Islet precursor cell (in vitro differentiated cells): ENCODE measurements around the gene GORASP1.
A peak's percentile ranks its signal among the peaks of the same experiment; 100 is the strongest.

ENCODE experiments used
- DNase-seq: peaks from one replicate; pipeline ENCODE4 v3.0.0-alpha.2; 2018

Gene GORASP1

DNA sequence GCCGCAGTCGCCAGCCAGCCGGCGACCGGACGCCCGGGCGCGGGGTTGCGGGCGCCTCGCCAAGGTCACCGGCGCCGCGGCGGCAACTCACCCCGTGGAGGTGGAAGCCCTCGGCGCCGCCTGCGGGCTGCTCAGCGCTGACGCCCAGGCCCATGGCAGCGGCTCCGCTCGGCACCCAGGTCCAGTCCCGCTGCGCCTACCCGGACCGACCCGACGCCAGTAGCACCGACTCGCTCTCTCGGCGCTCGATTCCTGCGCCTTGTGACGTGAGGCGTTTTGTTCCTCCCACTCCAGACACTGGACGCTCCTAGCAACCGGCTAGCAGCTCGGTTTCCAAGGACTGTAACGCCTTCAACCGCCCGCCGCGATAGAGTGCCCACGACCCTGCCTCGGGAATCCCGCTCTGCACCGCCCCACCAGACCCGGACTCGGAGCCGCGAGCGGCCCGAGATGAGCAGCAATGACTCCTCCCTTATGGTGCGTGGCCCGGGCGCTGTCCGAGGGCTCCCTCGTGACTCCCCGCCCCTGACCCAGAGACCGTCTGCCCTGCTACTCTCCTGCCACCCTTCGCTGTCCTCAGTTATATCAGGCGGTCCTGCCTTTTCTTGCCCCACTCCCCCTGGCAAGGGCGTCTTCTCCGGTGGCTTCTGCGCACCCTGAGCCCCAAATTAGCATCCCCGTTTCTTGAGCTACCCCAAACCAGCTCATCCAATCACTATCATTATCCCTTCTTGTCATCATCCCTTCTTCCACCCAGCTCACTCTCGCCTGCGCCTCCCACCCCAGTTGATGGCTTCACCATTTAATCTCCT is at the start of gene GORASP1, which contains the start of gene TTC21A:
Gene GORASP1, minus strand, starts transcription at position 240 of the 812 bp plus-strand sequence. Its CDS starts 86 bp downstream, at position 154.
Gene TTC21A, plus strand, starts transcription at position 293 of the 812 bp plus-strand sequence. Its CDS starts 158 bp downstream, at position 451.
- peak; percentile 94 for DNase-seq

DNA sequence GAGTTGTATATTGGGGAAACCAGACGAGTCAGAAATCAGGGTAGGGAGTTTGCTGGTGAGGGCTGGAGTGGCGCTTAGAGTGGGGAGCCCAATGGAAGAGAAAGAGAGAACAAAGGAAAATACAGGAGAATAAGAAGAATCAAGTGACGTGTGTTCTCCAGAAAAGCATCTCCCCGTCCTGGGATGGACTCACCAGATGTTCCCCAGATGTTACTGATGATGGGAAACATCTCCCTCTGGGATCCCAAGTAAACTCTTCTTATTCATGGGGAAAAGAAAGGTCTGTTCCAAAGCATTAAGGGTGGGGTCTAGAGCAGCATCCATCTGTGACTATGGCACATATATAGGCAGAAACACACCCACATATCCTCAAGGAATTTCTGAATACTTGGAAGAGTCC is 49.0 kb upstream of the GORASP1 start:
- no peak for DNase-seq

- DNase-seq, result peak; percentile 98
Observed at GRCh38 chr3:39154280-39155021, 47.0 kb upstream of the GORASP1 start.

GRCh38 chr3:39153977-39154279 is 46.5 kb upstream of the GORASP1 start:
- no peak for DNase-seq

- peak; percentile 99 for DNase-seq
Observed at GRCh38 chr3:39150803-39151631, 43.6 kb upstream of the GORASP1 start.

DNA sequence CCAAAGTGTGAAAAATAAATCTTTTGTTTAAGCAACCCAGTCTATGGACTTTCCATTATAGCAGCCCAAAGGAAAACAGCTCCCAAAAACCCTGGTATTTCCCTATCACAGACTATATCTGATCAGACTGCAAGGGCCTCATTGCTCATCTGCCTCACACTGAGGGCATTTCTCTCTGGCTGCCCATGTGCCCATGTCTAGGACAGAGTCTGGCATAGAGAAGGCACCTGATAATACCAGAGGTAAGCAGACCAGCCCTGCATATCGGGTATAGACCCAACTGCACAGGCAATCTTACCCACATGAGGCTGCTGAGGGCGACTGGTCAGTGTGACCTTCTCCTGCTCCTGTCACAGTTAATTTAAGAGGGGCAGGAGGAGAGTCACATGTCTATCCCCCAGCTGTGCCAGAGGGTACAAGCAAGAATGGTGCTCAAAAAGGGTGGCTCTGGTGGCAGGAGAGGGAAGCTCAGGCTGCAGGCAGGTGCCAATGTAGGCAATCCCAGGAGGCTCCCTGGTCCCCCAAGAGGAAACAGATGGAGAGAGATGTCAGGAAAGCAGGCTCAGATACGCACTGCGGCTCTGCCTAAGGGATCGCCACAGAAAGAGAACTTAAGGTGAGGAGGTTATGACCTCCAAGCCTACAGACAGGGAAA is 42.8 kb upstream of the GORASP1 start:
- DNase-seq, result no peak

- peak; percentile 62 for DNase-seq
Observed at GRCh38 chr3:39149498-39150147, 42.2 kb upstream of the GORASP1 start.

GRCh38 chr3:39149059-39149455 is 41.6 kb upstream of the GORASP1 start:
- no peak for DNase-seq

DNA sequence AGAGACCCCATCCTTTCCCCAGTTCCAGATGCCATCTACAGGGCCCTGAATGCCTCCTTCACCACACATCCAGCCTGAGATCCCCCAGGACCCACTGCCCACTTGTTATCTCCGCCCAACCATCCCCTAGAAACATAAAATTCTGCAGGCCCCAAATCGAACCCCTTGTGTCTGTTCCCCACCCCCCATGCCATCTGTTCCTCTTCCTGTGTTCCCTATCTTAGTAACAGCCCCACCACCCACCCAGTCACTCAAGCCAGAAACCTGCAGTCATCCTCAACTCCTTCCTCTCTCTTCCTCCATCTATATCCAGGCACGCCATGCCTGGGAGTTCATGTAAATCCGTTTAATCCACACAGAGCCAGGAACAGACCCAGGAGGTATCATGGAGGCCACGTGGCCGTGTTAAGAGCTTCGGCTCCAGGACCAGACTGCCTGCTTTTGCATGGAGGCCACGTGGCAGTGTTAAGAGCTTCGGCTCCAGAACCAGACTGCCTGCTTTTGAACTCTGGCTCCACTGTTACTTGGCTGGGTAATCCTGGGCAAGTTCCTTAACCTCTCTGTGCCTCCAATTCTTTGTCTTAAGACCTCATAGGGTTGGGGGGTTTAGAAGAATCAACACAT is 41.1 kb upstream of the GORASP1 start:
- peak; percentile 78 for DNase-seq

DNA sequence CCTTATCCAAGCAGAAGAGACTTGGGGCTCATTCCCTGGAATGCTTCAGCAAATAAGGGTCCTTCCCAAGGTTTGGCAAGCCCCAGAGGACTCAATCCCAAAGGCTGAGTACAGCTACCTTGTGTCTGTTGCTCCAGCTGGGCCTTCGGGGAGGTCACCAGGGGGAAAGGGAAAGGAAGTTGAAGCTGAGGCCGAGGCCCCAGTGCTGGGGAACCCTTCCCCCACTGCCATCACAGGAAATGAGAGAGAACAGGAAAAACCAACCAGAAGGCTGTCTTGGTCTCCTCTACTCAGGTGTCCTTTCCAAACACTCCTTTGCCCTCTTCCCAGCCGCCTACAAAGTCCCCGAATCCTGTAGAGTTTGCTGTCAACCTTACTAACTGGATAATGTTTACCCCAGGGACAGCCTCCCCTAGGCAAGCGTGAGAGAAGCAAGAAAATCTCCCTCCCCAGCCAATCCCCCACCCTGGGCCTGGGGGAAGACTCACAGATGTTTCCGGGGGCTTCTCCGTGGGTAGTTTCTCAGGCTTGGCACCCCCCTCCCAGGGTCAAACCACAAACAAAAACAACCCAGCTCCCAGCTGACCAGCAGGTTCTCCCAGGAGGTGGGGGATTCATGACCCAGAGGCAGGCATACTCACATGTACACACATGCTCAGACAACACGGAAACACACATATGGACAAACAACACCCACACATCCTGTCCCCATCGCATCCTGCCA is 40.4 kb upstream of the GORASP1 start:
- peak; percentile 72 for DNase-seq

- peak; percentile 99 for DNase-seq
Observed at GRCh38 chr3:39146611-39147591, 39.5 kb upstream of the GORASP1 start.

GRCh38 chr3:39146083-39146501 is 38.7 kb upstream of the GORASP1 start:
- no peak for DNase-seq

GRCh38 chr3:39144748-39145380 is 37.4 kb upstream of the GORASP1 start:
- DNase-seq, result no peak

GRCh38 chr3:39144095-39144747 is 36.8 kb upstream of the GORASP1 start:
- DNase-seq, result no peak

- DNase-seq, result peak; percentile 48
Observed at GRCh38 chr3:39143051-39143885, 35.8 kb upstream of the GORASP1 start.

DNA sequence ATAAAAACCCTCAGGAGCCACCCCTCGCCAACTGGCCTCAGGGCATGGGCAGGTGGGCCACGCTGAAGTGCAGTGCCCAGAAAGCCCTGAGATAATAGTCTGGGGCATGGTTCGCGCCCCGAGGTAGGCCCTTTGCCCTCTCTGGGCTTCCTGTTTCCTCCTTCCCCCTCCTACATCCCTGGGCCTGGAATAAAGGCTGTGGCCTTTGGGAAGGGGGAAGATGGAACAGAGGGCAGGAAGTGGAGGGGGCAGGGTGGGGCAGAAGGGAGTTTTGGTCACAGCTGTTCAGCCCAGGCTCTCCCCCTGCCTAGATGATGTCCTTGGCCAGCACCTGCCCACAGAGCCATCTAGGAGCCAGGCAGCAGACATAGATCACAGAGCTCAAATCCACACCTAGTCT is 34.6 kb upstream of the GORASP1 start:
- no peak for DNase-seq

GRCh38 chr3:39141171-39141995 is 34.0 kb upstream of the GORASP1 start:
- DNase-seq, result peak; percentile 86
